RWPE1 (cell line): ENCODE measurements around the gene ARHGAP28.

Experiments used
- CTCF ChIA-PET: fragments of 350-600 bp; sonication (Branson Sonifier 250); formaldehyde crosslinking; extraction: SDS; loops from one replicate; lab custom pipeline; 2021; lab: Yijun Ruan, JAX
- POLR2A ChIA-PET: fragments of 400-600 bp; formaldehyde crosslinking; extraction: SDS; loops from one replicate; lab custom pipeline; 2020; ENCODE audit warnings: antibody characterized with exemption; ENCODE audit not compliant: low non-redundant PET; lab: Yijun Ruan, JAX
- DNase-seq: peaks from one replicate; pipeline ENCODE4 v3.0.0; 2012; ENCODE audit warnings: low spot score
- H3K27ac ChIP-seq: fragments of 450-650 bp; 2 replicates; pipeline ENCODE4 v1.5.1; 2017
- TF ChIP-seq, protein P1 (sequence below): fragments of 450-650 bp; conservative IDR thresholded peaks from 2 replicates; pipeline ENCODE4 v1.5.1; 2017; ENCODE audit warnings: low read depth, mild to moderate bottlenecking

Gene ARHGAP28

DNA sequence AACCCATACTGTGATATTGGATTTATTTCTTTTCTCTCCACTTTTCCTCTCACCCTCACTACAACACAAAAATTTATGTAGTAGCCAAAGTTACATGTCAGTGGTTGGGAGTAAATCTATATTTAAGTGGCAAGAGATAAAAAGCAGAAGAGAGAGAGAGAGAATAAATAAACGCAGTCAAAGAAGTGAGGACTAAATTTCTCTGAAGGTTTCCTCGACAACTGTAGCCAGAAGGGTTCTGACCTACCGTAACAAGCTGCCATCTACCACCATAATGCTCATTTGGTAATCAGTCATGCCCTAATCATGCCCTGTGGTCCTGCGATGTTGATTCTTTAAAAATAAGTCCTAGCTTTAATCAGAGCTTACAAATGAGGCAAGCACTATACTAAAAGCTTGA, 9.1 kb downstream of the ARHGAP28 start:
- POLR2A ChIA-PET = no interaction called here
- TF ChIP-seq, protein P1, sequence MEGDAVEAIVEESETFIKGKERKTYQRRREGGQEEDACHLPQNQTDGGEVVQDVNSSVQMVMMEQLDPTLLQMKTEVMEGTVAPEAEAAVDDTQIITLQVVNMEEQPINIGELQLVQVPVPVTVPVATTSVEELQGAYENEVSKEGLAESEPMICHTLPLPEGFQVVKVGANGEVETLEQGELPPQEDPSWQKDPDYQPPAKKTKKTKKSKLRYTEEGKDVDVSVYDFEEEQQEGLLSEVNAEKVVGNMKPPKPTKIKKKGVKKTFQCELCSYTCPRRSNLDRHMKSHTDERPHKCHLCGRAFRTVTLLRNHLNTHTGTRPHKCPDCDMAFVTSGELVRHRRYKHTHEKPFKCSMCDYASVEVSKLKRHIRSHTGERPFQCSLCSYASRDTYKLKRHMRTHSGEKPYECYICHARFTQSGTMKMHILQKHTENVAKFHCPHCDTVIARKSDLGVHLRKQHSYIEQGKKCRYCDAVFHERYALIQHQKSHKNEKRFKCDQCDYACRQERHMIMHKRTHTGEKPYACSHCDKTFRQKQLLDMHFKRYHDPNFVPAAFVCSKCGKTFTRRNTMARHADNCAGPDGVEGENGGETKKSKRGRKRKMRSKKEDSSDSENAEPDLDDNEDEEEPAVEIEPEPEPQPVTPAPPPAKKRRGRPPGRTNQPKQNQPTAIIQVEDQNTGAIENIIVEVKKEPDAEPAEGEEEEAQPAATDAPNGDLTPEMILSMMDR = no peak
- H3K27ac ChIP-seq = no peak overlapping the region
- CTCF ChIA-PET = no interaction called here
- no peak for DNase-seq

DNA sequence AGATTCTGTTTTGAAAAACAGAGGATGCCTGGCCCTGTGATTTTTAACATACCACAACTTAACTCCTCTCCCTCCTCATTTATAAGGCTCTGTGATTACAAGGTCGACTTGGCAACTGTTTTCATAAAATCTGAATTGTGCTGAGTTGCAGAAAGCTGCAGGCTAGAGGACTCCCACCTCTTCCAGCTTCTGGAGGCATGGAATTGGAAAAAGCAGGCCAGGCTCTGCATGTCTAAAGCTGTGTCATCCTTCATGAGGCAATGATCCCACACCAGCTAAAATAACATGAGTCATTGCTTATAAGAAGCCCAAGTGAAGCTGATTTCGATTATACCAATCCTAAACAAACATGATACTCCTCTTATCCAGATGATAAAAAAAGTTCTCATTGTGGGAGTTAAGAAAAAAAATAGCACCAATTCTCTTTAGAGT, 11.7 kb downstream of the ARHGAP28 start:
- peak; percentile 28 for DNase-seq
- H3K27ac ChIP-seq = no peak overlapping the region
- TF ChIP-seq, protein P1 = no peak
- ChIA-PET POLR2A (no interaction called here), CTCF (interaction anchor here (0.7 kb wide), 1 partner anchor 96 kb away, joined by 3 read pairs; no protein-coding TSS in a partner anchor)

DNA sequence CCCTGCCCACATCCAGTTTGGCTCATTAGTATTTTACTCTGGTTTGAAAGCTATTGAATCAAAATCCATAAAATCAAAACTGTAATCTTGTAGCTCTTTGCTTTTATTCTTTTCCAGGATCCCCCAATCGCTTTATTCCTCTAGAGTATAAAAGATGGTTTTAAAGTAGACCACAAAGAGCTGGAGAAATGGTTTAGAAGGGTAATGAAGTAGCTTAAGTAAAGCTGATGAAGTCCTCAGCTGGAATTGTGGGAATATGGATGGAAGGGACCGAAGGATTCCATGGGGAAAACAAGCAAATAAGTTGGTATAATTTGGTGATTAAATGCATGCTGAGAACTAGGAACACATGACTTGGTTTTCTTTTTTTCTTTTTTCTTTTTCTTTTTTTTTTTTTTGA, 12.3 kb downstream of the ARHGAP28 start:
- POLR2A ChIA-PET = no interaction called here
- TF ChIP-seq, protein P1 = no peak
- CTCF ChIA-PET = interaction anchor here (0.7 kb wide), 1 partner anchor 96 kb away, joined by 3 read pairs; no protein-coding TSS in a partner anchor
- no peak for DNase-seq
- H3K27ac ChIP-seq = no peak overlapping the region

DNA sequence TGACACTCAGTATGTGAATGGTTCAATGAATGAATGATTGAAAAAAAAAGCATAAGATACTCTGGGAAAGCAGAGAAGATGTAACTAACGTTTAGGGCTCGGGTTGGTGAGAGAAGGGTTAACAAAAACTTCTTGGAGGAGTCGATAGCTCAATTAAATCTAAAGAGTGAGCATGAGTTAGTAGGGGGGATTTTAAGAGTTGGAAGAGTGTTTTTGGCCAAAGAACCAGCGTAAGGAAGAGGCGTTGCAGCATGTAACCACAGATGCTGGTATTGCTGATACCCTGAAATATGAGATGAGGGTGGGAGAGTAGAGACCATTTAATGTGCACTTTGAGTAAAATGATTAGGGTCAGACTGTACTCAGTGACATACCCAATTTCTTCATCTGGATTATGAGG, 14.5 kb downstream of the ARHGAP28 start:
- ChIA-PET CTCF (no interaction called here), POLR2A (no interaction called here)
- TF ChIP-seq, protein P1 = no peak
- DNase-seq = no peak
- no peak overlapping the region for H3K27ac ChIP-seq

DNA sequence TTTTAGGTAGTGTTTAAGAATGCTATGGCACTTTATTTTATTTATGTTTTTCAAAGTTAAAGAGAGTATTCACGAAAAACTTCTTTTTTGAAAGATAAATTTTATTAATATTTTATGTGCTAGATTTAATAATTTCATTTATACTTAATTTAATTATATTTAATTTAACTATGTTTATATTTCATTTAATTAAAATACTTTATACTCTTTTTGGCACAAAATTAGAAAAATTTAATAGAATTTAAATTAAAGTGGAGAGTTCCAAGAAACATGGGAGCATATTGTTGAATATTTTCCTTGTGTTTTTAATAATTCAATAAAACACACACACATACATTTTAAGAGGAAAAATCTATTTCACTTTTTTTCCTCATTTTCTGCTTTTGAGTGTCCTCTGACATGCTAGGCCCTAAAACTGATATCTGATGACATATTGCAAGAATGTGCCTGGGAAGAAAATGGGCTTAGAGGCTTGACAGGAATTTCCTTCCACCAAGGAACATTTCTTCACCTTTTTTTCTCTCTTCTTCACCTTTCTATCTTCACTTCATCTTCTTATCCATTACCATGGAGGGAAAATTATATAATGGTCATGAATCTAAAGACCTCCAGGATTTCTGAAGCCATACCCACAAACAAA, 15.4 kb downstream of the ARHGAP28 start:
- no peak for DNase-seq
- POLR2A ChIA-PET = no interaction called here
- no peak overlapping the region for H3K27ac ChIP-seq
- TF ChIP-seq, protein P1 = no peak
- CTCF ChIA-PET = no interaction called here

DNA sequence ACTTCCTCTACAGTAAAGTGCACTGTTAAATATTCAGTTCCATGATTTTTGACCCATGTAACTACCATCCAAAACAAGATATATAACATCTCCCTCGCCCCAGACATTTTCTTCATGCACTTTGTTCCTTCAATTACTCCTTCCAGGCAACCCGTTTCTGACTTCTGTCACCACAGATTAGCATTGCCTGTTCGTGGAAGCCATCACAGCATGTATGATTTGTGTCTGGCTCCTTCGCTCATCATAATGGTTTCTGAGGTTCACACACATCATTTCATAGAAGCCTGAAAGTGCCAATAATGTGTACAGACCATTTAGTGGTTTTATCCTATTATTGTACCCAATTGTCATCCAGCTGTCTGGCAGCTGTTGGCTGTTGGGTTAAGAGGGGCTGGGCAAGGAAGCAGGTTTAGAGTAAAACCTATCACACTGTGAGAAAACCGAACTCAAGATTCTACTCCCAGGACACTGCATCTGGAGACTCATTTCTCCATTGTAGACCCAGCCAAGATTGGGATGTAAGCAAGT, 16.1 kb downstream of the ARHGAP28 start:
- TF ChIP-seq, protein P1 = no peak
- no peak for DNase-seq
- no peak overlapping the region for H3K27ac ChIP-seq
- ChIA-PET CTCF (no interaction called here), POLR2A (no interaction called here)
